Measurements from ENCODE around the gene UBE2F.
"Not testable (repeated sequence)": the region's sequence is repeated elsewhere in the genome, so short reads cannot be mapped to it uniquely, and the experiment has no call there.

UBE2F gene

GRCh38 chr2:237935740-237936452, 30.9 kb upstream of the UBE2F start:
- no peaks in the 10 kb centered on the region for H3K9me3 Mint-ChIP-seq
- peaks cover 26% of the 10 kb centered on the region for H3K4me1 Mint-ChIP-seq
- no peak for ATAC-seq
- no peak overlapping the region for H3K27ac Mint-ChIP-seq
- no peaks in the 10 kb centered on the region for H3K36me3 Mint-ChIP-seq
- DNase-seq (ENCODE audit: low spot score in 2 of 2) = no peak
- H3K4me3 Mint-ChIP-seq = no peak overlapping the region

DNA sequence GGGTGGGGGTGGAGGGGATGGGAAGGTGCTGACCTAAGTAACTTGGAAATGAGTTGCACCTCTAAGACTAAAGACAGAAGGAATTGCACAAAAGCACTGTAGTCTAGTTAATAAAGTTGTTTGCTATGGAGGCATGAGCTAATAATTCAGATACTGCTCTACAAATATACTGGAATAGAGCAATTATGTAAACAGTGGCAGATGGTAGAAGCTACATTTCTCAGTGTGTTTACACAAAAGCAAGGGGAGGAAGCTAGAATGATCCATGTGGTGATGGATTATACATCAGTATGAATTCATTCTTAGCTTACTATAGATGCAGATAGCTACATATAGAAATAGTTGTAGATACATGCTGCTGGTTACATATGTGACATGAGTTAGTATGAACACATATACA, 27.6 kb upstream of the UBE2F start:
- H3K36me3 Mint-ChIP-seq = no peaks in the 10 kb centered on the region
- no peak overlapping the region for H3K27ac Mint-ChIP-seq
- DNase-seq (ENCODE audit: low spot score in 2 of 2) = no peak
- H3K4me1 Mint-ChIP-seq = peaks cover 48% of the 10 kb centered on the region
- H3K9me3 Mint-ChIP-seq = peaks cover under 1% of the 10 kb centered on the region
- no peak for ATAC-seq
- H3K4me3 Mint-ChIP-seq = no peak overlapping the region

DNA sequence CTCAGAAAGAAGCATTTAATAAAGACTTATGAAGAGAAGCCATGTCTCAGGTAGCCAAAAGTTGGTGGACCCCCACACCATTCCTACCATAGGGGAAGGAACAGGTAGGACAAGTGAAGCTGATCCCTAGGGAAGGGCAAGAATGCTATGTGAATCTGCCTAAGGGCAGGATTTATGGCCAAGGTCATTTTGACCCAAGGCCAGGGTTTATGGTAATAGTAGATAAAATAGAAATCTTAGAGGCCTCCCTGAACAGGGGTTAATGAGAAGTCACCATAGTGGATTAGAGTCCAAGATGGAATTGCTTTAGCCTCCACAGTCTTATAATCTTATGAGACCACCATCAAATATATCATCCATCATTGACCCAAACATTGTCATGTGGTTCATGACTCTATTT, 26.0 kb upstream of the UBE2F start:
- H3K4me1 Mint-ChIP-seq = peaks cover 60% of the 10 kb centered on the region
- no peak for DNase-seq (ENCODE audit: low spot score in 2 of 2)
- no peak overlapping the region for H3K27ac Mint-ChIP-seq
- H3K9me3 Mint-ChIP-seq = peaks cover 4% of the 10 kb centered on the region
- ATAC-seq = no peak
- no peaks in the 10 kb centered on the region for H3K36me3 Mint-ChIP-seq
- no peak overlapping the region for H3K4me3 Mint-ChIP-seq

- Mint-ChIP-seq H3K9me3 (peaks cover 7% of the 10 kb centered on the region), H3K27ac (peak overlapping the region; percentile 91), H3K36me3 (no peaks in the 10 kb centered on the region), H3K4me1 (peaks cover 64% of the 10 kb centered on the region), H3K4me3 (peak overlapping the region; percentile 6)
- DNase-seq (ENCODE audit: low spot score in 2 of 2) (no peak), ATAC-seq (no peak)
These were observed 25.6 kb upstream of the UBE2F start for GRCh38 chr2:237941239-237941638.

DNA sequence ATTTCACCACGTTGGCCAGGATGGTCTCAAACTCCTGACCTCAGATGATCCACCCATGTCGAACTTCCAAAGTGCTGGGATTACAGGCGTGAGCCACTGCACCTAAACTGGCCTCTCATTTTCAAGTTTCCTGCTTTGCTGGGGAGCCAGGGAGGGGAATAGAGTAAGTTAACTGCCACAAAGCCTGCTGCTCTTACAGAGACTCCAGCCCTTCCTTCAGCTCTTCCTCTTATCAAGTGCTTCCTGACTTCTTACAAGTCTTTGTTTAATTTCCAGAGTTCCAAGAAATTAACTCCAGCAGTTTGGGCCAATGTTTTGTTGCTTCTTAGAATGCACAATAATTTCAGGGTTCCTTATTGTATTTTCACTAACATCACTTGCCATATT, 24.3 kb upstream of the UBE2F start:
- DNase-seq (ENCODE audit: low spot score in 2 of 2) = no peak
- no peak for ATAC-seq
- H3K4me1 Mint-ChIP-seq = peaks cover 68% of the 10 kb centered on the region
- peak overlapping the region; percentile 91 for H3K27ac Mint-ChIP-seq
- peaks cover 4% of the 10 kb centered on the region for H3K36me3 Mint-ChIP-seq
- peaks cover 15% of the 10 kb centered on the region for H3K9me3 Mint-ChIP-seq
- peak overlapping the region; percentile 6 for H3K4me3 Mint-ChIP-seq

- ATAC-seq (no peak), DNase-seq (ENCODE audit: low spot score in 2 of 2) (no peak)
- H3K4me3 Mint-ChIP-seq = no peak overlapping the region
- H3K9me3 Mint-ChIP-seq = peaks cover 15% of the 10 kb centered on the region
- H3K27ac Mint-ChIP-seq = peak overlapping the region; percentile 91
- peaks cover 4% of the 10 kb centered on the region for H3K36me3 Mint-ChIP-seq
- peaks cover 68% of the 10 kb centered on the region for H3K4me1 Mint-ChIP-seq
These were observed 23.3 kb upstream of the UBE2F start for GRCh38 chr2:237943395-237944094.

DNA sequence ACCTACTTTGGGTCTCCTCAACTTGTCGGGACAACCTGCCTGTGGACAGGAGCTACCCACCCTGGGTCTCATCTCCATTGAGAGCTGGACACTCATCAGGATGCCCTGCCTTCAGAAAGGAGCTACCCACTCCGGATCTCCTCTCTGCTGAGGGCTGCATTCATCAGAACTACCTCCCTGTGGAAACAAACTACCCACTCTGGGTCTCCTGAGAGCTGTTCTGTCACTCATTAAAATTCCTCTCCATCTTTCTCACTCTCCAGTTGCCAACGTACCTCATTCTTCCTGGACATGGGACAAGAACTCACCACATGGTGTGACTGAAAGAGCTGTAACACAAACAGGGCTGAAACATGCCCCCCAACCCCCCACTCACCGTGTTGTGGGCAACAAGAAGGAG, 22.5 kb upstream of the UBE2F start:
- Mint-ChIP-seq H3K4me1 (peaks cover 67% of the 10 kb centered on the region), H3K36me3 (peaks cover 4% of the 10 kb centered on the region), H3K27ac (peak overlapping the region; percentile 57), H3K4me3 (no peak overlapping the region), H3K9me3 (peaks cover 15% of the 10 kb centered on the region)
- DNase-seq (ENCODE audit: low spot score in 2 of 2) = no peak
- no peak for ATAC-seq

DNA sequence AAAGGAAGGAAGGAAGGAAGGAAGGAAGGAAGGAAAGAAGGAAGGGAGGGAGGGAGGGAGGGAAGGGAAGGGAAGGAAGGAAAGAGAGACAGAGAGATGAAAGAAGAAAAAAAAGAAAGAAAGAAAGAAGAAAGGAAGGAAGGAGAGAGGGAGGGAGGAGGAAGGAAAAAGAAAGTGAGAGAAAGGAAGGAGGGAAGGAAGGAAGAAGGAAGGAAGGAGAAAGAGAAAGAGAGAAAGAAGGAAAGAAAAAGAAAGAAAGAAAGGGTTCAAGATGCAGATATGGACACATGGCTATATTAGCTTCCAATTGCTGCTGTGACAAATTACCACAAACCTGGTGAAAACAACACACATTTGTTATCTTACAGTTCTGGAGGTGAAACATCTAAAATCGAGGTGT, 20.4 kb upstream of the UBE2F start:
- Mint-ChIP-seq H3K36me3 (peaks cover 4% of the 10 kb centered on the region), H3K9me3 (peaks cover 15% of the 10 kb centered on the region), H3K27ac (peak overlapping the region; percentile 71), H3K4me3 (no peak overlapping the region), H3K4me1 (peaks cover 49% of the 10 kb centered on the region)
- ATAC-seq (no peak), DNase-seq (ENCODE audit: low spot score in 2 of 2) (no peak)

DNA sequence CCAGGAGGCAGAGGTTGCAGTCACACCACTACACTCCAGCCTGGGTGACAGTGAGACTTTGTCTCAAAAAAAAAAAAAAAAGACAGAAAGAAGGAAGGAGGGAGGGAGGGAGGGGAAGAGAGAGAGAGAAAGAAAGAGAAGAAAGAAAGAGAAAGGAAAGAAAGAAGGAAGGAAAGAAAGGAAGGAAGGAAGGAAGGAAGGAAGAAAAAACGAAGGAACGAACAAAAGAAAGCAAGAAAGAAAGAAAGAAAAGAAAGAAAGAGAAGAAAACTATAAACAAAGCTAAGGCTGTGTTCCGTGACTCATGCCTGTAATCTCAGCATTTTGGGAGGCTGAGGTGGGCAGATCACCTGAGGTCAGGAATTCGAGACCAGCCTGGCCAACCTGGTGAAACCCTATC, 15.5 kb upstream of the UBE2F start:
- H3K27ac Mint-ChIP-seq; ATAC-seq; H3K9me3 Mint-ChIP-seq; DNase-seq (ENCODE audit: low spot score in 2 of 2); H3K4me1 Mint-ChIP-seq; H3K36me3 Mint-ChIP-seq; H3K4me3 Mint-ChIP-seq: not testable (repeated sequence)

DNA sequence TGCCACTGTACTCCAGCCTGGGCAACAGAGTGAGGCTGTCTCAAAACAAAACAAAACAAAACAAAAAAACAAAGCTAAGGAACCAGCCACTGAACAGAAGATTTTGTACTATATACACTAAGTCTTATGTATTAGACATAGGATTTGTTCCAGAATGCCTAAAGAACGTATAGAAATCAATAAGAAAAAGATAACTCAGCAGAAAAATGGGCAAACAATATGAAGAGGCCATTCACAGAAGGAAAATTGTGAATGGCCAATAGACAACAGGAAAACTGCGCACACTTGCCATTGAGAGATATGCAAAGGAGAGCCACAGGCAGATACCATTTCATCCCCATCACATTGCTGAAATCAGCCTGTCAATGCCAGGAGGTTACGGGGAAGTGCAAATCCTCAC, 14.9 kb upstream of the UBE2F start:
- no peak for ATAC-seq
- Mint-ChIP-seq H3K36me3 (peaks cover 3% of the 10 kb centered on the region), H3K27ac (no peak overlapping the region)

GRCh38 chr2:237952851-237953250, 14.0 kb upstream of the UBE2F start:
- H3K4me1 Mint-ChIP-seq = peaks cover 9% of the 10 kb centered on the region
- H3K27ac Mint-ChIP-seq = no peak overlapping the region
- no peak for ATAC-seq
- no peaks in the 10 kb centered on the region for H3K9me3 Mint-ChIP-seq
- no peak for DNase-seq (ENCODE audit: low spot score in 2 of 2)
- H3K4me3 Mint-ChIP-seq = no peak overlapping the region
- H3K36me3 Mint-ChIP-seq = no peaks in the 10 kb centered on the region

More for the DNA sequence above, 14.9 kb upstream of the UBE2F start:
- Mint-ChIP-seq H3K9me3 (peaks cover 4% of the 10 kb centered on the region), H3K4me3 (no peak overlapping the region), H3K4me1 (peaks cover 2% of the 10 kb centered on the region)
- no peak for DNase-seq (ENCODE audit: low spot score in 2 of 2)

DNA sequence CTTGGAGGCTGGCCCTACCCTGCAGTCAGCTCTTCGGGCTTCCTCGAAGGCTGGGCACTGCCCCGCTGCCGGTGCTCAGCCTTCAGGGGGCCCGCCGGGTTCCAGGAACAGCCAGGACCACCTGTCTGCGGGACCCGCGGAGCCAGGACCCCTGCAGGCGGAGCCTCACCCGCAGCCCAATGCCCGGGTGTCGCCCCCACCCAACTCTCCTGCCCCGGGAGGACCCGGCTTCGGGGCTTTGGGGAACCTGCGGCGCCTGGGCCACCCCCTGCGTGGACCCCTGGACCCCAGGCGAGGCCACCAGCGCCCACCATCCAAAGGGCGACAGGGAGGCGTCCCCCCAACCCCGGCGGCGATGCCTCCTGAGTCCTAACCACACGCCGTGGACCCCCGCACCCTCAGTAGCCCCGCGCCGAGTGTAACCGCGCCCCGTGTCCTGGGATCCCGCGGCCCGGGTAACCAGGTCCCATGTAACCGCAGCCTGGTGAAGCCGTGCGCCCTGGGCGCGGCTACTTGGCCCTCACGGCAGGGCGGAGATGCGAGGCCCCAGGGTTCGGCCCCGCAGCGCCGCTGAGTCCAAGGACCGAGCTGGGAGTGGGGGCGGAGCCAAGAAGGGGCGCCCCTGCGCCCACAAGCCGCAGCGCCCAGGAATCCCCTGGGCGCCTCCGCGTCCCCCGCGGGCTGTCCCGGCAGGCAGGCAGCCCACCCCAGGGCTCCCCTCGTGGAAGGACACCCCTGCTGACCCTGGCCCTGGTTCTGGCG, 11.0 kb upstream of the UBE2F start:
- Mint-ChIP-seq H3K9me3 (no peaks in the 10 kb centered on the region), H3K4me1 (peaks cover 9% of the 10 kb centered on the region), H3K36me3 (no peaks in the 10 kb centered on the region), H3K4me3 (peak overlapping the region; percentile 28), H3K27ac (no peak overlapping the region)
- ATAC-seq (peak; percentile 69), DNase-seq (ENCODE audit: low spot score in 2 of 2) (no peak)

- no peaks in the 10 kb centered on the region for H3K36me3 Mint-ChIP-seq
- H3K4me3 Mint-ChIP-seq = peak overlapping the region; percentile 28
- no peaks in the 10 kb centered on the region for H3K9me3 Mint-ChIP-seq
- H3K27ac Mint-ChIP-seq = no peak overlapping the region
- peaks cover 9% of the 10 kb centered on the region for H3K4me1 Mint-ChIP-seq
- no peak for DNase-seq (ENCODE audit: low spot score in 2 of 2)
- peak; percentile 34 for ATAC-seq
These were observed 10.4 kb upstream of the UBE2F start for GRCh38 chr2:237956402-237956736.

DNA sequence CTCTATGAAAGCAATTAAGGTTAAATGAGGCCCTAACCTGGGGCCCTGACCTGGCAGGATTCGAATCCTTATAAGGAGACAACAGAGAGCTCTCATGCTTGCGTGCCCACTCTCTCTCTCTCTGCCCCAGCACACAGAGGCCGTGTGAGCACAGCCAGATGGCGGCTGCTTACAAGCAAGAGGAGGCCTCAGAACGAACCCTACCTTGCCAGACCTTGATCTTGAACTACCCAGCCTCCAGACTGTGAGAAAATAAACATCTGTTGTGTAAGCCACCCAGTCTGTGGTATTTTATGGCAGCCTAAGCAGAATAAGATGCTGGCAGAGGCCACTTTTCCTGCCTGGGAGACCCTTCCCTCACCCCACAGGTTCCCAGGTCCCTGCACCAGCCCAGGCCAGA, 5.2 kb upstream of the UBE2F start:
- H3K4me3 Mint-ChIP-seq = no peak overlapping the region
- ATAC-seq (no peak), DNase-seq (ENCODE audit: low spot score in 2 of 2) (no peak)
- H3K4me1 Mint-ChIP-seq = peaks cover 15% of the 10 kb centered on the region
- peaks cover 5% of the 10 kb centered on the region for H3K36me3 Mint-ChIP-seq
- peaks cover 3% of the 10 kb centered on the region for H3K9me3 Mint-ChIP-seq
- H3K27ac Mint-ChIP-seq = no peak overlapping the region

- ATAC-seq = no peak
- Mint-ChIP-seq H3K27ac (no peak overlapping the region), H3K9me3 (peaks cover 3% of the 10 kb centered on the region), H3K36me3 (peaks cover 8% of the 10 kb centered on the region), H3K4me1 (peaks cover 8% of the 10 kb centered on the region), H3K4me3 (no peak overlapping the region)
- no peak for DNase-seq (ENCODE audit: low spot score in 2 of 2)
These were observed 4.3 kb upstream of the UBE2F start for GRCh38 chr2:237962432-237963084.

All from stimulated activated effector memory CD8-positive, alpha-beta T cell treated with anti-CD3 and anti-CD28 coated beads, Interleukin-12 subunit alpha, Interleukin-12 subunit beta, amount 100 ng/mL, for 72 hours (primary cell).